Dedifferentiated amniotic fluid mesenchymal stem cell (primary cell): ENCODE data around the gene STAT6.
"Not testable (repeated sequence)": the region's sequence is repeated elsewhere in the genome, so short reads cannot be mapped to it uniquely, and the experiment has no call there.

Experiments
- DNase-seq: peaks from one replicate; pipeline ENCODE4 v3.0.0-alpha.2; 2016; ENCODE audit errors: extremely low spot score

STAT6 gene

DNA sequence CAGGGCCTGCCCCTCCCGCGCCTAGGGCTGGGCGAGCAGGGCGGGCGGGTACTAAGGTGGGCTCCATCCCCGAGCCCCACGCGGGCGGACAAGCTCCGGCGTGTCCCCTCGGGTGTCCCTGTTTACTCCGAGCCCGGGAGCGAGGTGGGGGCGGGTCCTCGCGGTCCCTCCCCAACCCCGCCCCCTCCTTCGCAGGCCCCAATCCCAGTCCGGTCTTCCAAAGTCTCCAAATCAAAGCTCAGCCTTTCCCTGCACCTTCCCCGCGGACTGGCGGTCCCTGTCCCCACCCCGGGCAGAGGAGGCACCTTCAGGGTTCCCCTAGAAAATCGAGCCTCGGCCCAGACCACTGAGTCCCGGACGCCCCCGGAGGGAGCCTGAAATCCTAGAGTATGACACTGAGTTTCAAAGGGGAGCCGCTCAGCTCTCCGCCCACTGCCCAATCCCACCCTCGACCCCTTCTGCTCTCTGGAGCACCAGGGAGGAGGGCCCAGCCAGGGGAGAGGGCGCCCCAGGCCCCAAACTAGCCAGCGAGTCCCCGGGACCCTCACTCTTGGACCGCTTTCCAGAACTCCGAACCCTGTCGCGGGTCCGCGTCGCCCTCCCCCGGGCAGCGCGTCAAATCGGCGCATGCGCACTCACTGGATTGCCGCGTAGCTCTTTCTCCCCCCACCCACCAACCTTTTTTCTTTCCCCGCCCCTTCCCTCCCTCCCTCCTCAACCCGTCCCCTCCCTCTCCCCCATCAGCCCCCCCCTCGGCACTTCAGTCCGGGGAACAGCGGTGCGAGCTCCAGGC, 16.8 kb upstream of the STAT6 start, which contains the start of gene LRP1:
Gene LRP1, plus strand, starts transcription at position 758 of the 793 bp plus-strand sequence. CDS start 482 bp downstream, outside the sequence.
- peak; percentile 65 for DNase-seq

DNA sequence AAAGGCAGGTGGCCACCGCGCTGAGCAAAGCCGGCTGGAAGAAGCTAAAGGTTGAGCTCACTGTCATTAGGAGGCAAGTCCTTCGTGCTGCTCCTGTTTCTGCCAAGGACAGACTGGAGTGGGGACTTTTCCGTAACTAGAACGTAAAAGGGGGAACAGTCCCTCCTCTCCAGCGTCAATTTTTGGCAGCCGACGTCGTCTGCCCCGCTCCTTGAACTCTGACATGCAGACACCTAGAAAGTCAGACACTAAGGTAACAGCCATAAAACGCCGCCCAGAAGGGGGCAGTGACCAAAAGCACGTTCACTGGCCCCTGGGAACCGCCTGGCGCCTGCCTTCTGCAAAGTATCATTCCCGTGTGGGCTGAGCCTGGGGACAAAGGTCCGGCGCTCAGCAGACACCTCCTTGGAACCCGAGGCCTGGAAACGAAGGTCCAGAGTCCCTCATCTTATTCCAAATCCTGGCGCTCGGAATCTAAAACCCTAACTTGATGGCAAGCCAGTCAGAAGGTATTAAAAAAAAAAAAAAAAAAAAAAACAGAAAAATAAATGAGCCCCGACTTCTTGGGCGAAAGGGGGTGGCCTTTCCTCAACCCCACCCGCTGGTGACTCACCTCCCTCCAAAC, 16.1 kb upstream of the STAT6 start:
- no peak for DNase-seq

DNA sequence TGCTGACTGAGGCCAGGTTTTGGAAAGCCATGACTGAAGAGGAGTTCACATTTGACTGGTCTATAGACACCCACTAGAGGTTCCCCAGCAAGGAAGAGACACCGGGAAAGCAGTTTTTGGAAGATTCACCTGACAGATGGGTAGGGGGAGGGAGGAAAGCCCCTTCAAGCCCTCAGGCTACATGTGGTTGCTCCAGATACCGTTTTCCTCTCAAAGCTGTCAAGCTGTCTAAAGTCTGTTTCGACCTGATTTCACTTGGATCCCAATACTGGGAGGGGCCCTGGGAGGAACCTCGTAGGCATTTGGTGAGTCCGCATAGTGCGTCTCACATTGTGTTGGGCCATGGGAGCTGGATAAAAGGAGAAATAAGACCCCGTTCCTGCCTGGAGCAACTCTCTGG, 15.4 kb upstream of the STAT6 start:
- DNase-seq = no peak

DNA sequence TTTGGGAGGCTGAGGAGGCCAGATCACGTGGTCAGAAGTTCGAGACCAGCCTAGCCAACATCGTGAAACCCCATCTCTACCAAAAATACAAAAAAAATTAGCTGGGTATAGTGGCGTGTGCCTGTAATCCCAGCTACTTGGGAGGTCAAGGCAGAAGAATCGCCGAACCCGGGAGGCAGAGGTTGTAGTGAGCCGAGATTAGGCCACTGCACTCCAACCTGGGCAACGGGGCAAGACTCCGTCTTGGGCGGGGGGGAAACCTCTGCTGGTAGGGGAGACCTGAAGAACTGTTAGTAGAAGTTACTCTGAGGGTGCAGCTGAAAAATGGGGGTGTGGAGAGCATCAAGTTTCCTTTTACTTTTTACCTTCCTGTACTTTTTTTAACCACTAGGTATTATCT, 14.9 kb upstream of the STAT6 start:
- no peak for DNase-seq

DNA sequence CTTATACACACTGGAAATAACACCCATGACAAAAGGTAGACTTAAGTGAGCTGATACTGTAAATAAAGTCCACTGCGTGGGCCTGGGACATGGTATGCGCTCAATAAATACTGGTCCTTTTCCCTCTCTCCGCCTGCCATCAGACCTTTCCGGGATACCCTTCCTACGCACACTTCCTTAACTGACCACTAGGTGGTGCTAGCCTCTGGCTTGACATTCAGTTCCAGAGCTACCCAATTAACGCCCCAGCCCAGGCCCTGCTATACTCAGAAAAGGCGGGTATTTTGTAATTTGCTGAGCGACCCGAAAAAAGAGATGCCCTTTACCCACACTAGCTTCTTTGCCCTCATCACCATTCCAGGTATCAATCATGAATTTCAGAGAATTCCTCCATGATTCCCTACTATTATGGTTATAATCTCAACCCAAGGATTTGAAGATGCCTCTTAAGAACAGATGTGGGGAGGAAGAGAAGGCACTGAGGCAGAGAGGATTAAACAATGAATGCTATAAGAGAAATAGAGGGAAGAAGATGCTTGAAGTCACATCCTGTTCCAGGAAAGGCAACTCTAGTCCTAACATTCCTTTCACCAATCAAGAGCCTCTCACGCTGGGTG, 13.2 kb upstream of the STAT6 start:
- peak; percentile 77 for DNase-seq

DNA sequence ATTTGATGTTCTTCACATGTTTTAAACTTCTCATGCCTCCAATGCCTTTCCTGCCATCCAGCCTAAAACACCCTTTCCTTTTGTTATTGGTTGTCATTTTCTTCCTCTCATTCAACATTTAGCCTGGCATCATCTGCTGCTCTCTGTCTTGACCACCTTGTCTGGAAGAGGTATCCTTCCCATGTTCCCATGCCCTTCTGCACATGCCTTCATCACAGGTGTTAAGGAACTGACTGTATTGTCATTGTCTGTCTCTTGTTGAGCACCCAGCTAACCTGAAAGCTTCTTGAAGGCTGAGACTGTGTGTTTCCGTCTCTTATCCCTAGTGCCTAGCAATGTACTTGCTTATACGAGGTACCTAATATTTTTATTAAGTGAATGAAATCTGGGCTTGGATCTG, 12.7 kb upstream of the STAT6 start:
- no peak for DNase-seq

DNA sequence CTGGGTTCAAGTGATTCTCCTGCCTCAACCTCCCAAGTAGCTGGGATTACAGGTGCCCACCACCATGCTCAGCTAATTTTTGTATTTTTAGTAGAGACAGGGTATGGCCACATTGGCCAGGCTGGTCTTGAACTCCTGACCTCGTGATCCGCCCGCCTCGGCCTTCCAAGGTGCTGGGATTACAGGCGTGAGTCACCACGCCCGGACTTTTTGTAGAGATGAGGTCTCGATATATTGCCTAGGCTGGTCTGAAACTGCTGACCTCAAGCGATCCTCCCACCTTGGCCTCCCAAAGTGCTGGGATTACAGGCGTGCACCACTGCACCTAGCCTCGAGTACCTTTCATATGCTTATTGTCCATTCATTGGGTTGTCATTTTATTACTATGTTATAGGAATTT, 9.6 kb upstream of the STAT6 start:
- DNase-seq = not testable (repeated sequence)

DNA sequence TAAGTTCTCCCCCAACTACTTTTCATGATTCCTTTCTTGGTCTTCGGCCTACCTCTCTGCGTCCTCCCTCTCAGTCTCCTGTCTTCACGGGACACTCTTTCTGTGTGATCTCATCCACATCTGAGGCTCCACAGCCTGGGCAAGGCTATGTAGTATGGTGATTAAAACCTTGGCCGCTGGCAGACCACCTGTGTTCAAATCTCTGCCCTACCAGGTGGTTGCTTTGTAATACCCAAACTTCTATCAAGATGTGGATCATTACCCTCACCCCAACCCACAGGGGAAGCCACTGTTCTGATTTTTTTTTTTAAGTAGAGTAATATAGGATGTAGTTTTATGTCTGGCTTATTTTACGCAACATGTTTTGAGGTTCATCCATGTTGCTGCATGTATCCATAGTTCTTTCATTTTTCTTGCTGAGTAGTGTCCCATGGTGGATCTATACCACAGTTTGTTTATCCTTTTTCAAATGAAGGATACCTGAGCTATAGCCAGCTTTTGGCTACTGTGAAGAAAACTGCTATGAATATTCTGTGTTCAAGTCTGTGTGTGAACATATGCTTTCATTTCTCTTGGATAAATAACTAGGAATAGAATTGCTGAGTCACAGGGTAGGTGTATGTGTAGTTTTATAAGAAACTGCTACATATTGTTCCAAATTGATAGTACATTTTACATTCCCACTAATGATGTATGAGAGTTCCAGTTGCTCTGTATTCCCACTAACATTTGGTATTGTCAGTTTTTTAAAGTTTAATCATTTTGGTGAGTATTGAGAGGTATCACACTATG, 8.3 kb upstream of the STAT6 start:
- no peak for DNase-seq

DNA sequence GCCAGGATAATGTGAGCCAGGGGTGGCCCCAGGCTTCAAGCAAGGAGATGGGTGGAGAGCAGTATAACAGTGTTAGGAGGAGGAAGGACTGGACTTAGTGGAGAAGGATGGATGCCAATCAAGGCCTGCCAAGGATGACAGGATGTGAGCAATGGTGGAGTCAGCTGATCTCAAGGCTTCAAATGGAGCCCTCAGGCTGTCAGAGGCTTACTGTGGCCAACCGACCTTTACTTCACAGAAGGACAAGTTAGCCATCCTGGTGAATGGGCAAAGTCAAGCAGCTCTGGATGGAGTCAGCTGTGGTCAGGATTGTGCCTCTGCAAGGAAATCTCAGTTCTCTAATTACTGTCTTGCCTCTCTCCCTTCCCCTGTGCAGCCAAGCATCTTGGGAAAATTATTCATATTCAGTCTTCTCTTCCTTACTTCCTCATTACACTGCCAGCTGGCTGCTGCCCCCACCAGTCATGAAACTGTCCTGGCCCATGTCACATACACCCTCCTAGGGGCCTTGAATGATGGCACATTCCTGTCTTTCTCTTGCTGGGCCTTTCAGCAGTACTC, 7.6 kb upstream of the STAT6 start:
- no peak for DNase-seq

DNA sequence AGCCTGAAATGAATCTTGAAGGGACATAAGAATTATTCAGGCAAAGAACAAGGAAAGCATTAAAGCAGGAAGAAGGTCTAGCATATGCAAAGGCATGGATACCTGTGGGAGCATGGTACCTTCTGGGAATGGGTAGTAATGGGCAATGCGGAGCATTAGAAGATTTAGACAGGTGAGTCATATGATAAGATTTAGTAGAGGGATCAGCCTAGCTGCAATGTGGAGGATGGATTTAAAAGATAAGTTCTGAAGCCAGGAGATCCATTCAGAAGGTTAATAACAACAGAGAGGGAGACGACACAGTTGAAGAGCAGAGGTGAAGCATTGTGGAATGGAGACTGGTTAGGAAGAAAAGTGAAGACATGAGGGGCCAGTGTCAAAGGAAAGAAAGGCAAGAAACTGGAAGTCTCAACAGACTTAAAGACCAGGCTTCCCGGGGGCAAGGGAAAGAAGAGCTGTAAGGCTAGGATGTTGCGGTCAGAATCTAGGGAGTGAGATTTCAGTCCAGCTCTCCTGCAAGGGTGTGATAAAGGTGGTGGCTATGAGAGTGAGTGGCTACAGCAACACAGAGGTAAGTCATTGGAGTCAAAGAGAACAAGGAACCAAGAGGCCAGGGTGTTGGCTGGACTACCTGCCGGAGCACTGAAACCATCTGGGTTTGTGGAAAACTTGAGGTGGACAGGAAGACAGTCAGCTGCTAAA, 5.6 kb upstream of the STAT6 start:
- DNase-seq = no peak

DNA sequence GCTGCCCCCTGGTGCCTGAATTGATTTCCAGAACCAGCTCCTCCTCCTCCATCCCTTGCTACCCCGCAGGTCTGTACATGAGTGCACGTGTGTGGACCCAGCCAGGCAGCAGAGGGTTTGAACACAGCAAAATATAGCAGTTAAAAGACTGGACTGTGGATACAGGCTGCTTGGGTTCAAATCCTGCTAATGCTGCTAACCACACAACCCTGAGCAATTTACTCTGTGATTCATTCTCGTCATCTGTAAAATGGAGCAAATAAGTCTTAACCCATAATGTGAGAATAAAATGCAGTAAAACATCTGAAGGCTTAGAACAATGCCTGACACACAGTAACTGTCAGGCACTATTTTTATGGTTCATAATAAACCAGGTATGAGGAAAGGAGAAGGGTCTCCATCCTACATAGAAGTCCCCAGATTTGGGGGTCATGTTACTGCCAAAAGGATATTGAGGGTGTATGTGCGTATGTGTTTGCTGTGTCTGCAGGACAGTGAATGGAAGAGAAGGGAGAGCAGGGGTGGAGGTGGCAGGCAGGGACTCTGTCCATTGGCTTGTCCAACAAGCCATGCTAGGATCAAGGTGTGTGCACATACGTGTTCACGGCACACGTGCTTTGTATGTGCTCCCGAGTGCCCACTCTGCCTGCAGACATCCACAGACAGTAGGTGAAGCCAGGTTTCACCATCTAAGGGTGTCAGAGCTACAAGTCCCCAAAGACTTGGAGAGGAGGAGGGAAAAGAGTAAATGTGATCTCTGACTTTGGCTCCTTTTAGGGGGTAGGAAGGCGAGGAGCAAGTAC, 1.5 kb upstream of the STAT6 start:
- DNase-seq = no peak

DNA sequence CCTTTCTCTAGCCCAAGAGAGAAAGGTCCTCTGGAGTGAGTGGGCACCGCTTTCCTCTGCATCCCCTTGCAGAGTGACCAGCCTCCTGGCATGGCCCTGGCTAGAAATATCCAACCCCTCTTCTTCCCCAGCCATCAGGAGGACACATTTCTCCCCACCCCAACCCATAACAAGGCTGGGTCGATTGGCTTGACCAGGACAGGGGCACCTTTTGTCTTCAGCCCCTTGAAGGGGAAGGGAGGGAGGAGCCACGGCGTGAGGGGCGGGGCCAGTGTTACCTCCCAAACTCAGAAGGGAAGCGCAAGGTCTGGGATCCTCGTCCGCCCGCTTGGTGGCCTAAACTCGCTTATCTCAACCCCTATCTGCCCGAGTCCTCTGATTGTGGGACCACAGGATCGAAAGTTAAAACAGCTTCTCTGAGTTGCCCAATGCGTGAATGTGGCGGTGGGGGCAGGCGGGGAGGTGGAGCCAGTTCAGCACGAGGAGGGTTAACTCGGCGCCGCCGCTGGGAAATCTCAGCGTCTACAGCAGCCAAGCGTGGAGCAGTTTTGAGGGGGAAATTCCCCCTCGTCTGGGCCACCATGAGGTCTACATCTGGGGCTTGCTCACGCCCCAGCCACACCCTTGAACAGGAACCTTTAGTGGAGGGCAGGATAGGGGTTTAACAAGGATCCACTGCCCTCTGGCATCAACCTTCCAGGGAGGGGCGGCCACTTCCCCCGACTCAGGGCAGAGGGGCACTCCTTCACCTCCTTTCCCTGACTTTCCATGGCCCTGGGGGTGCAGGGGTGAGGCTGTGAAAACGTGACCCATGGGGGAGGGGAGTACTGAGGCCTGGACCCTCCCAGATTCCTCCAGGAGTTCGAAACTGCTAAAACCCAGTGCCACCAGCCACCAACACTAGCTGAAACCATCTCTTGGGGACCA, 795 bp downstream of the STAT6 start:
- no peak for DNase-seq

DNA sequence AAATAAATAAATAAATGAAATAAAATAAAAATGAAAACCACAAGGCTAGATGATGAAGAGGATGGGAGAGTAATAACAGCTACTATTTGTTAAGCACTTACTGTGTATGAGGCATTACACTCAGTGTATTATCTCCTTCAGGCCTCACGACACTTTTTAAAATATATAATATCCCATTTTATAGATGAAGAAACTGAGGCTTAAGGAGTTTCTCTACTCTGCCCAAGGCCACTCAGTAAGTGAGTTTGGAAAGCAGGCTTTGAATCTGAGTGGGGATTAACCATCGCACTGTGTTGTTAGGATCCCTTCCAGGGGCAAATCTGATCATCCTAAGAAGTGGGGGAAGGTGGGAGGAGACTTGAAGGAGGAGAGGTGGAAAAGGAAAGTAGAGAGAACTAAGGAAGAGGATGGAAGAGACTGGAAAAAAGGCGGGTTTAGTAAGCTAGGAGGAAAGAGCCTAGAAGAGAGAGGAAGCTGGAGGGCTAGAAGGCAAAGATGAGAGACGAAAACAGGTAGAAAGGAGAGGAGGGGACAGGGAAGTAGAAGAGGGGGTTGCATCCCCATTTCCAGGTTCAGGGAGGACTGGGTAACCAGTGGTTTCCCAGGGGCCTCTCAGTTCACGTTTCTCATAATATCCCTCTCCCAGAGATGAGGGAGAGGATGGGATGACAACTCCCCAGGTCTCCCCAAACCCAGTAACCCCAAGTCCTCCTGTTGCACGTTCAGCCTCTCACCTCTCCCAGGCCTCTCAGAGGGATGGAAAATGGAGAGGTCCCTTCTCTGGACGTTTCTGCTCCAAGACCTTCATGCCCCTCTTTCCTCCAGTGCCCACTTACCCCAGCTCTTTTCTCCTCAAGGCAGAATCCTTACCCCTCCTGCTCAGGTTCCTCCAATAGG, 1.7 kb downstream of the STAT6 start:
- DNase-seq = no peak

DNA sequence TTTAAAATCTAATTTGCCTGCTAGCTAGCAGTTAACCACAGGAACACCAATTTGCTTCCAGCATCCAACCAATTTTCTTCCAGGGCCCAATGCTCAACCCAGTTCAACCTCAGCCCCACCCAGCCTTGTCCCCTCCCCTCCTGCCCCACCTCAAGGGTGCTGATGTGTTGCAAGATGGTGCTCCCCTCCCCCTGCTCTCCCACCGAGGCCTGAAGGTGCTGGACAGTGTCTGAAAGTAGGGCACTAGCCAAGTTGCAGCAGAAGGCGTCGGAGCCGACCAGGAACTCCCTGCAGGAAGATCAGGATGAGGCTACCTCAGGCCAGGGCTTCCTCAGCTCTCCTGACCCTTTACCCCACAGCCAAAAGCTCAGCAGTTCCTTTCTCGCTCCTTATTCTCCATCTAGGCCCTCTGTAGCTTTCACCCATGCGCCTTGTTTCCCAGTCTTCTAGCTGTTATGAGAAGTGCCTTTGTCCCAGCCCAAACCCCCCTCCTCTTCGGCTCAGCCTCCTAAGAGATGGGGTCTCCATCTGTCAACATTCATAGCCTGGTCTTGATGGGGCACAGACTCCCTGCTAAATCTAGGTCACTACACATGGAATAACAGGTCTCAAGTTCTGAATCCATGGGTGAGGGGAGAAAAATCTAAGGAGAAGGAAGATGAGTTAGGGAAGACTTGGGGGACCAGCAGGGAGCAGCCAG, 3.6 kb downstream of the STAT6 start:
- DNase-seq = no peak

DNA sequence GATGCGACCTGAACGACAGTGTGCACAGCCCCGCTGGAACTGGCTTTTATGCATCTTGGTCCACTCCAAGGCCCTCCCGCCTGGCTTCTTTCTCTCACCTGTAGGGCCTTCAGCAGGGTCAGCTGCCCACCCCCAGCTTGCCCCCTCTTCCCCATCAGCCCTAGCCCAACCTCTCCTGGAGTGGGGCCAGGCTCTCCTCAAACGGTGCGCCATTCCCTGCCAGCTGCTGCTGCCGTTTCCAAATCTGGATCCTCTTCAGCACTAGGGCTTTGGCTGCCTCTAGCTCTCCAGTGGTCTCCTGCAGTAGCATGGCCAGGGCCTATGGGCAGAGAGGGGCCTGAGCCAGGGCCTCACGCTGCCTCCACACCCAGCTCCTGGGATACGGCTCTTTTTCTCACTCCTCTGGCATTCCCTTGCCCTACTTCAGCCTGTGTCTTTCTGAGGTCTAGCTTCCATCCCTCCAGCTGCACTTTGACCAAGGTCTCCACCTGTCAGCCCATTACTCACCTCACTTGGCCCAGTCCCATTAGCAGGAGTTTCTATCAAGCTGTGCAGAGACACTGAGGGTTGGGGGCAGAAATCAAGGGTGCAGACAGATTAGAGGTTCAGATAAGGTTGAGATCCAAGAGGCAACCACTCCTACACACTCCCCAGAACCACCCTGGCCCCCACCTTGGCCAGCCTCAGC, 5.0 kb downstream of the STAT6 start:
- no peak for DNase-seq

DNA sequence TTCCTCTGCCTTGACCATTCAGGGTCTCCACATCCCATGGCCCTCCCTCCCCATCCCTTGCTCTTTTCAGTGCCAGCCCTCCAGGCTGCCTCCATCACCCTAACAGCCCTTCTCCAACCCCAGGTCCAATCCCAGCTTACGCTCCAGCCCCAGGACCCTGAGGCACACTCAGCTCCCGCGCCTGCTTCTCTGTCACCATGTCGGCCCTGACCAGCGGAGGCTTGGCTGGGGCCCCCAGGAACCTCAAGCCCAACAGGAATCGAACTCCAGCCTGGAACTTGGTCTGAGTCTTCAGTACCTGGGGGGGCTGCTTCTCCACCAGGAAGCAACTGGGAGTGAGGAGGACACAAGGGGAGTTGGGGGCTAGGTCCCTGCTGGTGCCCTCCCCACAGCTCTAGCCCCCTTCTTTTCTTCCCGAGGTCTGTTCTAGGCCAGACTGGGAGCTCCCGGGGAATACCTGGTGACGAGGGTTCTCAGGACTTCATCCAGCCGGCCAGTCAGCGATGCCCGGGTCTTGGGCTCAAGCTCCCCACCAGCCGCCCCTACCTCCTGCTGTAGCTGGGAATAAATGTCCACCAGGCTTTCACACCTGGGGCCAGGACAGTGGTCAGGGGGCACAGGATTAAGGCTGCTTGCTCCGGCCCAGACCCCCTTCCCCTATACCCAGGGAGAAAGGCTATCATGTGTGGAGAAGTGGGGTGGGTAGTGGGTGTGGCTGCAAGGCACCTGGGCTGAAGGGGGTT, 6.0 kb downstream of the STAT6 start:
- DNase-seq = no peak
